Activated T-helper 1 cell treated with anti-CD3 and anti-CD28 coated beads, Interleukin-2, amount 50 U/mL, for 16 hours (primary cell): ENCODE results near the gene BOLA3.
"Not testable (repeated sequence)": the region's sequence is repeated elsewhere in the genome, so short reads cannot be mapped to it uniquely, and the experiment has no call there.

Source experiments
- DNase-seq, 2 donors: peaks; one replicate each; pipeline ENCODE4 v3.0.0-alpha.2; 2020; ENCODE audit warnings: low read depth in 1 of 2, low spot score in 1 of 2

Gene BOLA3

DNA sequence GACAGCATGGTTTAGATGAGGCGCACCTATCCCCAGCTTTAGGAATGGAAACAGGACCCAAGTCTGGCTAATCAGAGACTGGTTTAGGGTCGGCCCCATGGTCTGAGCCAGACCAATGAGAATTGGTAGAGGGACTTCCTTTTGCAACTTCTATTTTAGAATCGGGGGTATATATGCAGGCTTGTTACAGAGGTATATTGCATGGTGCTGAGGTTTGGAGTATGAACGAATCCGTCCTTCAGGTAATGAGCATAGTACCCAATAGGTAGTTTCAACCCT lies 1.5 kb upstream of the BOLA3 start:
- no peak for DNase-seq

DNA sequence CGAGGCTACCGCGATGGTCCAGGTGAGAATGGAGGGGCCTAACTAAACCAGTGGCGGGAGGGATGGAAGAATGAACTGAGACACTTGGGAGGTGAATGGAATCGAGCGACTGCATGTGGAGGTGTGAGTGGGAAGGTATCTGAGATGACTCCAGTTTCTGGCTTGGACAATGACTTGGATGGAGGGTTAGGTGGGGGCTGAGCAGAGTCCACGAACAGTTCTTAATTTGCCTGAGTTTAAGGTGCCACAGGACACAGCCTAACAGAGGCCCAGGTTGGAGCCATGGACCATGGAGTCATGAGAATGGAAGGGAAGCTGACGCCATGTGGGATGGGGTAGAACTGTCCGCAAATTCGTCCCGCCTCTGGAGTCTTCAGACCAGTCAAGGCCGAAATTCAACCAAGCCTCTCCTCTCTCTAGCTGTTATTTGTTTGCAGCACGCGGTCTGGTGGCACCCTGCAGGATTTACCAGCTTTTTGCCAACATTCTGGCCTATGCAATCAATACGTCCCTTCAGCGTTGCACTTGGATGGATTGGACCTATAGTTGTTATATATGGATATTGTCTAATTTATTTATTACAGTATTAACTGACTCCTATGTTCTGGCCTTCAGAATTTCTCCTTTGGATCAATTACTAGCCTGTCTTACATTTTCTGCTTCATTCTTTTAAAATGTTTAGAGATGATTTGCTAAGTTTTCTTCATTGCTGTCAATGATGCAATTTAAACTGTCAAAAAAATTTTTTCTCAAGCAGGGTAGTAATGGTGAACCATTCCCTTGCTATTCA lies 940 bp upstream of the BOLA3 start:
- no peak for DNase-seq

GRCh38 chr2:74146929-74147726 lies 584 bp downstream of the BOLA3 start:
- DNase-seq = no peak

DNA sequence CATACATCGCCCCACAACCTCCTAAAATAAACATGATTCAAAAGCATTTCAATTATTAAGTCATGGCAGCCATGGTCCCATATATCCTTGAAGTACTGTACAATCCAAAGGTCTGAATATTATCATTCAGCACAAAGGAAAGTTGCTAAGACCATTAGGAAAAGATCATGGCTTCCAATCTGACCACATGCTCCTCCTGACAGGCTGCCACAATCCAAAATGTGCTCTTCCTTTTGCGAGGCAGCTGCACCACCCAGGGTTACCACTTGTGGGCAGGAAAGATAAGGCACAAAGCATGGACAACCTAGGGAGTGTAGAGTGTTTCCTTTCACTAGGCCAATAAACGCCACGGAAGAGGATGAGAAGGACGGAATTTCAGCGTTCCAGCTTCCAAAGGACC lies 5.4 kb downstream of the BOLA3 start:
- no peak for DNase-seq

GRCh38 chr2:74138600-74139323 lies 8.9 kb downstream of the BOLA3 start:
- DNase-seq = no peak

DNA sequence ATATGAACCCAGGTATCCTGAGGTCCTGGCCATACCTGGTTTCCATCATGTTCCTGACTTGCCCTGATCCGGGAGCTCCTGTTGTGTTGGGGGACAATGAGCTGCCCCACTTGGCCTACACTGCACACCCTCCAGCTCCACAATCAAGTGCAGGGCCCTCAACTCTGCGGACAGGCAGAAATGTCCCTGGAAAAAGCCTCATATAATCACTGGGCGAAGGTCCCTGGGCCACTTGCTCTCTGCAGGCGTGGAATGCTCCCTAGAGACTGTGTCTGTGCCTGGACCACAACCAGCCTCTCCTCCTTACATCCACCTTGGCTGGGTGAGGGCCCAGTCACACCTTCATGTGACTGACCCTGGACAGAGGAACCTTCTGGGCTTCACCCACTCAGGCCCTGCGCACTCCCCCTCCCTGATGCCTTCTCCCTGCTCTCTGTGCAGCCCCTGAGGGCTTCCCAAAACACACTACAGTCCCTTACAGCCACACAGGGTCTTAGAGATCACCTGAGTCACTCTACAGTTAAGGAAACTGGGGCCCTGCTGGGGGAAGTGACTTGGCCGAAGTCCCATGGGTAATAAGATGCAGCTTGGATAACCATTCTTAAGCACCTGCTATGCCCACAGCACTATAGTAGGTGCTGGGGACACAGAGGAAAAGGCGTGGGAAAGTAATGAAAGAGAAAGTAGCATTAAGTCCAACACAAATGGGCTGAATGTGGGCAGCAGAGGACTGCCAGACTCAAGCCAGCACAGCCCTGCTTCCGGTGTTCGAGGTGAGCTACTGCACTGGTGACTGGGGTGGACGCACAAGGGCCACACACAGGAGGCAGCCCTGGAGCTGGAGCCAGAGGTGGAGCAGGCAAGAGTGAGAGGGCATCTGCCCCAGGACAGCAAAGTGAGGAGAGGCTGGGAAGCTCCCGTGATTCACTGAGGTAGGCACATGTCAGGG lies 9.8 kb downstream of the BOLA3 start:
- no peak for DNase-seq

- no peak for DNase-seq
Observed at GRCh38 chr2:74131901-74132300, 15.8 kb downstream of the BOLA3 start.

GRCh38 chr2:74130211-74130995 lies 17.3 kb downstream of the BOLA3 start:
- DNase-seq = no peak

- no peak for DNase-seq
Observed at GRCh38 chr2:74128206-74128605, 19.5 kb downstream of the BOLA3 start.

- DNase-seq = not testable (repeated sequence)
Observed at GRCh38 chr2:74123955-74124354, 23.8 kb downstream of the BOLA3 start.

DNA sequence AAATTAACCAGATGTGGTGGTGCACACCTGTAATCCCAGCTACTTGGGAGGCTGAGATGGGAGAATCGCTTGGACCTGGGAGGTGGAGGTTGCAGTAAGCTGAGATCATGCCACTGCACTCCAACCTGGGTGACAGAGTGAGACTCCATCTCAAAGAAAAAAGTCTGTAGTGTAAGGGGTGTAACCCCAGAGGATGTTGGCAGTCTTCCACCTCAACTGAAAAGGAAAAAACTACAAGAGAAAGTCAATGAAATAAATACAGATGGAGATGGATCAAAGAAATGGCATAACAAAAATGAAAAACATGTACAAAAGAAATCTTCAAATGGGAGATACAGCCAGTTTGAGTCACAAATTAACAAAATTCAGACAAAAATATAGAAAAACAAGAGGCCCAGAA lies 25.9 kb downstream of the BOLA3 start:
- not testable (repeated sequence) for DNase-seq

DNA sequence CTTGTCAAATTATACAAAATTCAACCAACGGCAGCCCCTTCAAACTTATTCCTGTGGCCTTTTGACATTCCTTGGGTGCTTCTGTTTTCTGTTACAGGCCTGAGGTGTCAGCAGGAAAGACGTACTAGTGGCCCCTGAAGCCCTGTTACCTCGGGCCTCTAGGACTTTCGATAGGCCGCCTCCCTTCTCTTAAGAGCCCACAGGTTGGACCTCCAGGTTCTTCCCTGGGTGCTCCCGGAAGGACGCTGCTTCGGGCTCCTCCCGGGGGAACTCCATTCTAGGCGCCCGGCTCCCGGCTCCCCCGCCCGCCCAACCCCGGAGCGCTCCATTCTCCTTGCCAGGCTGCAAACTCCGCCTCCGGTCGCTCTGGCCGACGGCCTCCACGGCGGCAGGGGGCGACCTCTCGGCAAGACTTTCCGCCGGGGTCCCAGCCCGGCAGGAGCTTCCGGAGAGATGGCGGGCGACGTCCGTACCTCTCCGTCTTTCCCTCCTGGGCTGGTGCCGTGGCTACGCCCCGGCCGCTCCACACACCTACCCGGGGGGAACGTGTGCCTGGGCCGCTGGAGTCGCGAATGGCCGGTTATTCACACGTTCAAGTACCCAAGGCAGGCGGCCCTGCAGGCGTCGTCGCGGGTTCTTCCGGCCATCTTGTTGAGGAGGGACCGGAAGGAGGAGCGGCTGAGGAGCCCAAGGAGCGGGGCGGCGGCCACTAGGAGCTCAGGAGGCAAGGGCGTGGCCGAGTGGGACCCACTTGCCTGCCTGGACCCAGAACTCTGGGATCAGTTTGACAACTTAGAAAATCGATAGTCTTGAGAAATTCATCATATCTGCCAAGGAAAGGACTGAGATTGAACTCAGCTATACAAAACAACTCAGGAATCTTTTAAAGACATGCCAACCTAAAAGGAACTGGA lies 27.5 kb downstream of the BOLA3 start:
- DNase-seq = peak; percentile 66 to 77

GRCh38 chr2:74119339-74119738 lies 28.4 kb downstream of the BOLA3 start:
- no peak for DNase-seq

DNA sequence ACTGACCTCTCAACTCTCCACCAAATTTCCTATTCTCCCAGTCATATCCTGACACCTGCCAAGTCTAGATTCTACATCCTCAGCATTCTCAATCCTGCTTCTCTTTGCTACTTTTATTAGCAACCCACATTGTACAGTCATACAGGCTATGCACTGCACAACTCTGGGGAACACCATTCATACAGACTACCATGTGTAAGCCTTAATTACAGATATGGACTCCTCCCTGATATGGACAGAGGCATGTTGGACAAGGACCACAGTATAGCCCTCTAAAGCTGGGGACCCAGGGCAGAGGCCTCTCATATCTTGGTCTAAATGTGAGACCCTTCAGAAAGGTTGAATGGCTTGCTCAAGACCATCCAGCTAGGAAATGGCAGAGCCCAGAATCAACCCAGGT lies 36.3 kb downstream of the BOLA3 start:
- no peak for DNase-seq

DNA sequence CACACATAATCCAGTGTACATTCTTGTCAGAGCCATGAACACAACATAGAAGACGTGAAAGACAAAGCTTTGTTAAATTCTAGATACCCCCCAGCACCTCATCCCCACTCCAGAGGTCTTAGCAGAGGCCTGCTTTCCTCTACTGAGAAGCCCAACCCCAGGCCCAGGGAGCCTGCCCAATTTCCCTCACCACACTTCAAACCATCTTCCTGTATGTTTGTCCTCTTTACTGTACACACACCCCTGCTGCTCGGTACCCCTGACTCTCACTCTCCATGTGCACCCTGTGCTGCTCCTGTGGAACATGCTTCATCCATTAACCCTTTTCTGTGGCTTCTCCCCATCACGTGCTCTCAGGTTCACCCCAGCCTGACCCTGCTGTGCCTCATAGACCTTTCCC lies 37.2 kb downstream of the BOLA3 start:
- no peak for DNase-seq

- DNase-seq = no peak
Observed at GRCh38 chr2:74109551-74109950, 38.2 kb downstream of the BOLA3 start.

- no peak for DNase-seq
Observed at GRCh38 chr2:74107071-74107470, 40.6 kb downstream of the BOLA3 start.

GRCh38 chr2:74105413-74105812 lies 42.3 kb downstream of the BOLA3 start:
- DNase-seq = no peak

- no peak for DNase-seq
Observed at GRCh38 chr2:74104839-74105238, 42.9 kb downstream of the BOLA3 start.
